PC-3 (cell line): ENCODE data around the gene LHFPL2.

ENCODE experiments used
- EZH2 ChIP-seq: fragments of 300-600 bp; sonication (generic); IDR thresholded peaks from one replicate; pipeline ENCODE4 v1.6.1; 2017; ENCODE audit warnings: antibody characterized with exemption, mild to moderate bottlenecking, low read length; ENCODE audit not compliant: unreplicated experiment
- EZH2phosphoT487 ChIP-seq: fragments of 300-600 bp; sonication (generic); IDR thresholded peaks from 2 replicates; pipeline ENCODE4 v1.6.1; 2018; ENCODE audit warnings: mild to moderate bottlenecking, antibody characterized with exemption, low read length, borderline replicate concordance
- TF ChIP-seq, protein P1 (sequence below): fragments of 300-600 bp; sonication (generic); conservative IDR thresholded peaks from 2 replicates; pipeline ENCODE4 v1.5.1; 2017; ENCODE audit warnings: antibody characterized with exemption, low read depth, mild to moderate bottlenecking, low read length

DNA sequence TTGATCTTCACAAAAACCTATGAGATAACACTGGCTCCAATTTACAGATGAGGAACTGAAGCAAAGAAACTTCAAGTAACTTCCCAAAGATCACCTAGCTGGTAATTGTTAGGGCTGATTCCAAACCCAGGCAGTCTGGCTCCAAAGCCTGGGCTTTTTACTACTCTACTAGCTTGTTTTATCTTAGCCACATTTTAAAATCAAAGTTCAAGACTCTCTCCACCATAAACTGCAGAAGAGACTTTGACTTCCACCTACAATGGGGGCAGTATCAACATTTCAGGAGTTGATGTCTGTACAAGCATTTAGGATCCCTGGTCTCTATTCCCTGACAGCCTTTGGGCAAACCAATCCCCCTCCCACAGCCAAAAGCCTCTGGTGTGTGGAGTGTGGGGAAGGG, 33.8 kb downstream of the LHFPL2 start:
- TF ChIP-seq, protein P1, sequence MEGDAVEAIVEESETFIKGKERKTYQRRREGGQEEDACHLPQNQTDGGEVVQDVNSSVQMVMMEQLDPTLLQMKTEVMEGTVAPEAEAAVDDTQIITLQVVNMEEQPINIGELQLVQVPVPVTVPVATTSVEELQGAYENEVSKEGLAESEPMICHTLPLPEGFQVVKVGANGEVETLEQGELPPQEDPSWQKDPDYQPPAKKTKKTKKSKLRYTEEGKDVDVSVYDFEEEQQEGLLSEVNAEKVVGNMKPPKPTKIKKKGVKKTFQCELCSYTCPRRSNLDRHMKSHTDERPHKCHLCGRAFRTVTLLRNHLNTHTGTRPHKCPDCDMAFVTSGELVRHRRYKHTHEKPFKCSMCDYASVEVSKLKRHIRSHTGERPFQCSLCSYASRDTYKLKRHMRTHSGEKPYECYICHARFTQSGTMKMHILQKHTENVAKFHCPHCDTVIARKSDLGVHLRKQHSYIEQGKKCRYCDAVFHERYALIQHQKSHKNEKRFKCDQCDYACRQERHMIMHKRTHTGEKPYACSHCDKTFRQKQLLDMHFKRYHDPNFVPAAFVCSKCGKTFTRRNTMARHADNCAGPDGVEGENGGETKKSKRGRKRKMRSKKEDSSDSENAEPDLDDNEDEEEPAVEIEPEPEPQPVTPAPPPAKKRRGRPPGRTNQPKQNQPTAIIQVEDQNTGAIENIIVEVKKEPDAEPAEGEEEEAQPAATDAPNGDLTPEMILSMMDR = no peak
- TF ChIP-seq EZH2 (no peak), EZH2phosphoT487 (no peak)
